Upper lobe of left lung (tissue), 4 donors: ENCODE results near the gene ADCK2.

Experiments used
- POLR2A ChIP-seq, 4 donors: fragments of 450-650 bp; IDR thresholded peaks; one replicate each; pipeline ENCODE4 v1.5.1; 2016 to 2017; ENCODE audit warnings: antibody characterized with exemption in 4 of 4, mild to moderate bottlenecking in 2 of 4
- POLR2AphosphoS5 ChIP-seq, 2 donors: sonication (generic); formaldehyde crosslinking; IDR thresholded peaks; one replicate each; pipeline ENCODE4 v1.5.1; 2017; ENCODE audit warnings: antibody characterized with exemption in 2 of 2
- TF ChIP-seq, protein P1 (sequence below), 6 experiments: fragments of 450-650 bp in 4 of 6; fragments of 200-600 bp in 2 of 6; sonication (generic) in 2 of 6; IDR thresholded peaks; one replicate each; pipeline ENCODE4 v1.5.1; 2016 to 2019; ENCODE audit warnings: antibody characterized with exemption in 6 of 6

DNA sequence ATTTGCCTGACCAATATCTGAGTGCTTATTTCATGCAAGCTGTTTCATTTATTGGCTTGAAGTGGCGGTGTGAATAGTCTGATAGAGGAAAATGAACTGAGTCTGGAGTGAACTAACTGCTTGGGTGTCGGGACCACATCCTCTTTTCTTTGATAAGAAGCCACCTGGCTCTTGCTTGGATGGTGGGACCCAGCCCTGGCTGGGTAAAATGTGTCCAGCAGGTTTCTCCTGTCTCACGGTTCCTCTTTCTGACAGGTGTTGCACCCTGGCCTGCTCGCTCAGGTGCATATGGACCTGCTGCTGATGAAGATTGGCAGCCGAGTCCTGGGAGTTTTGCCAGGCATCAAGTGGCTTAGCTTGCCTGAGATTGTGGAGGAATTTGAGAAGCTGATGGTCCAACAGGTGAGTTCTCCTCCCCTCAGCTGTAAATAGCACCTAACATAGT is 1.6 kb downstream of the ADCK2 start:
- TF ChIP-seq, protein P1, sequence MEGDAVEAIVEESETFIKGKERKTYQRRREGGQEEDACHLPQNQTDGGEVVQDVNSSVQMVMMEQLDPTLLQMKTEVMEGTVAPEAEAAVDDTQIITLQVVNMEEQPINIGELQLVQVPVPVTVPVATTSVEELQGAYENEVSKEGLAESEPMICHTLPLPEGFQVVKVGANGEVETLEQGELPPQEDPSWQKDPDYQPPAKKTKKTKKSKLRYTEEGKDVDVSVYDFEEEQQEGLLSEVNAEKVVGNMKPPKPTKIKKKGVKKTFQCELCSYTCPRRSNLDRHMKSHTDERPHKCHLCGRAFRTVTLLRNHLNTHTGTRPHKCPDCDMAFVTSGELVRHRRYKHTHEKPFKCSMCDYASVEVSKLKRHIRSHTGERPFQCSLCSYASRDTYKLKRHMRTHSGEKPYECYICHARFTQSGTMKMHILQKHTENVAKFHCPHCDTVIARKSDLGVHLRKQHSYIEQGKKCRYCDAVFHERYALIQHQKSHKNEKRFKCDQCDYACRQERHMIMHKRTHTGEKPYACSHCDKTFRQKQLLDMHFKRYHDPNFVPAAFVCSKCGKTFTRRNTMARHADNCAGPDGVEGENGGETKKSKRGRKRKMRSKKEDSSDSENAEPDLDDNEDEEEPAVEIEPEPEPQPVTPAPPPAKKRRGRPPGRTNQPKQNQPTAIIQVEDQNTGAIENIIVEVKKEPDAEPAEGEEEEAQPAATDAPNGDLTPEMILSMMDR (IDR thresholded peaks at IDR 0.05): no peak
- TF ChIP-seq POLR2A (IDR thresholded peaks at IDR 0.05) (no peak), POLR2AphosphoS5 (IDR thresholded peaks at IDR 0.05) (no peak)
